Subcutaneous abdominal adipose tissue (tissue), 5 donors: ENCODE data around the gene FLII.

ENCODE experiments used
- H3K27ac ChIP-seq: one replicate; pipeline ENCODE4 v1.7.0; 2013; ENCODE audit warnings: low read depth, mild to moderate bottlenecking, inconsistent platforms, low read length, moderate library complexity
- H3K27me3 ChIP-seq, 5 donors: one replicate each; pipeline ENCODE4 v1.7.0; 2013; ENCODE audit warnings: low read length in 5 of 5, inconsistent platforms in 1 of 5; ENCODE audit not compliant: control insufficient read depth in 5 of 5, insufficient read depth in 4 of 5
- H3K36me3 ChIP-seq, 5 donors: one replicate each; pipeline ENCODE4 v1.7.0; 2013; ENCODE audit warnings: low read length in 5 of 5; ENCODE audit not compliant: control insufficient read depth in 5 of 5, insufficient read depth in 5 of 5
- H3K4me1 ChIP-seq, 5 donors: one replicate each; pipeline ENCODE4 v1.7.0; 2013; ENCODE audit warnings: low read length in 5 of 5, mild to moderate bottlenecking in 3 of 5, moderate library complexity in 1 of 5; ENCODE audit not compliant: control insufficient read depth in 5 of 5, insufficient read depth in 5 of 5
- H3K4me3 ChIP-seq, 5 donors: one replicate each; pipeline ENCODE4 v1.7.0; 2013; ENCODE audit warnings: low read length in 5 of 5, low read depth in 1 of 5
- H3K9ac ChIP-seq, 5 donors: one replicate each; pipeline ENCODE4 v1.7.0; 2013; ENCODE audit warnings: low read length in 5 of 5, mild to moderate bottlenecking in 4 of 5, moderate library complexity in 3 of 5
- H3K9me3 ChIP-seq, 5 donors: one replicate each; pipeline ENCODE4 v1.7.0; 2013; ENCODE audit warnings: low read length in 5 of 5; ENCODE audit not compliant: control insufficient read depth in 5 of 5
- donor health status: healthy.
- donor health status: healthy.
- donor health status: healthy.
- donor health status: healthy.
- donor health status: healthy.

FLII gene

GRCh38 chr17:18234853-18235380, 23.6 kb downstream of the FLII start:
- Histone ChIP-seq H3K4me1 (no peaks in the 10 kb centered on the region), H3K9me3 (no peaks in the 10 kb centered on the region), H3K4me3 (no peak overlapping the region), H3K27me3 (no peaks in the 10 kb centered on the region), H3K36me3 (peaks cover 0 to 77% (median 65%) of the 10 kb centered on the region in 5 donors), H3K9ac (no peak overlapping the region), H3K27ac (no peak overlapping the region)

- H3K9ac ChIP-seq: no peak overlapping the region
- no peak overlapping the region for H3K4me3 ChIP-seq
- H3K27ac ChIP-seq: no peak overlapping the region
- H3K36me3 ChIP-seq: peaks cover 0 to 70% (median 60%) of the 10 kb centered on the region in 5 donors
- no peaks in the 10 kb centered on the region for H3K4me1 ChIP-seq
- H3K9me3 ChIP-seq: no peaks in the 10 kb centered on the region
- H3K27me3 ChIP-seq: no peaks in the 10 kb centered on the region
These were observed 24.6 kb downstream of the FLII start for GRCh38 chr17:18233803-18234518.

- Histone ChIP-seq H3K27me3 (no peaks in the 10 kb centered on the region), H3K9me3 (no peaks in the 10 kb centered on the region), H3K4me1 (peaks cover 0 to 16% (median 10%) of the 10 kb centered on the region in 5 donors), H3K9ac (no peak overlapping the region), H3K36me3 (peaks cover 0 to 44% (median 38%) of the 10 kb centered on the region in 5 donors), H3K27ac (no peak overlapping the region), H3K4me3 (no peak overlapping the region)
These were observed 27.4 kb downstream of the FLII start for GRCh38 chr17:18231164-18231563.

GRCh38 chr17:18230288-18231141, 28.0 kb downstream of the FLII start:
- no peaks in the 10 kb centered on the region for H3K9me3 ChIP-seq
- H3K27ac ChIP-seq: no peak overlapping the region
- H3K27me3 ChIP-seq: no peaks in the 10 kb centered on the region
- H3K36me3 ChIP-seq: peaks cover 0 to 38% (median 33%) of the 10 kb centered on the region in 5 donors
- no peak overlapping the region for H3K9ac ChIP-seq
- no peak overlapping the region for H3K4me3 ChIP-seq
- H3K4me1 ChIP-seq: peaks cover 0 to 20% (median 13%) of the 10 kb centered on the region in 5 donors

- peaks cover 0 to 25% (median 17%) of the 10 kb centered on the region in 5 donors for H3K4me1 ChIP-seq
- H3K36me3 ChIP-seq: peaks cover 0 to 30% (median 26%) of the 10 kb centered on the region in 5 donors
- no peak overlapping the region for H3K27ac ChIP-seq
- no peak overlapping the region for H3K4me3 ChIP-seq
- no peaks in the 10 kb centered on the region for H3K9me3 ChIP-seq
- no peaks in the 10 kb centered on the region for H3K27me3 ChIP-seq
- no peak overlapping the region for H3K9ac ChIP-seq
These were observed 28.8 kb downstream of the FLII start for GRCh38 chr17:18229771-18230170.

- H3K4me1 ChIP-seq: peaks cover 0 to 30% (median 23%) of the 10 kb centered on the region in 5 donors
- no peak overlapping the region for H3K27ac ChIP-seq
- H3K9me3 ChIP-seq: no peaks in the 10 kb centered on the region
- no peaks in the 10 kb centered on the region for H3K27me3 ChIP-seq
- no peak overlapping the region for H3K4me3 ChIP-seq
- peaks cover 0 to 25% (median 20%) of the 10 kb centered on the region in 5 donors for H3K36me3 ChIP-seq
- no peak overlapping the region for H3K9ac ChIP-seq
These were observed 29.3 kb downstream of the FLII start for GRCh38 chr17:18229254-18229653.

- Histone ChIP-seq H3K27me3 (no peaks in the 10 kb centered on the region), H3K36me3 (peaks cover 0 to 15% (median 12%) of the 10 kb centered on the region in 5 donors), H3K27ac (no peak overlapping the region), H3K9me3 (no peaks in the 10 kb centered on the region), H3K9ac (no peak overlapping the region), H3K4me3 (no peak overlapping the region), H3K4me1 (peaks cover 0 to 33% (median 26%) of the 10 kb centered on the region in 5 donors)
These were observed 30.3 kb downstream of the FLII start for GRCh38 chr17:18228176-18228682.

GRCh38 chr17:18227635-18228034, 30.9 kb downstream of the FLII start:
- no peaks in the 10 kb centered on the region for H3K9me3 ChIP-seq
- H3K27ac ChIP-seq: no peak overlapping the region
- H3K9ac ChIP-seq: no peak overlapping the region
- H3K36me3 ChIP-seq: peaks cover 0 to 9% (median 7%) of the 10 kb centered on the region in 5 donors
- no peaks in the 10 kb centered on the region for H3K27me3 ChIP-seq
- H3K4me3 ChIP-seq: no peak overlapping the region
- H3K4me1 ChIP-seq: peaks cover 0 to 33% (median 26%) of the 10 kb centered on the region in 5 donors

- Histone ChIP-seq H3K9me3 (no peaks in the 10 kb centered on the region), H3K9ac (peak overlapping the region in 4 of 5 donors; percentile 78 to 94 (median 90)), H3K4me3 (peak overlapping the region; percentile 77 to 87 (median 85)), H3K27me3 (no peaks in the 10 kb centered on the region), H3K36me3 (no peaks in the 10 kb centered on the region), H3K27ac (no peak overlapping the region), H3K4me1 (peaks cover 0 to 37% (median 30%) of the 10 kb centered on the region in 5 donors)
These were observed 32.1 kb downstream of the FLII start for GRCh38 chr17:18226284-18226945.
